Thyroid gland (tissue), 4 donors: ENCODE results near the gene EFCAB6. TPM values are rescaled to one million over a fixed set of nuclear protein-coding genes. Genes with fewer than 3 reads are reported as not detected.
A peak's percentile ranks its signal among the peaks of the same experiment; 100 is the strongest.

ENCODE experiments used
- DNase-seq, 2 donors: peaks; one replicate each; pipeline ENCODE4 v3.0.0-alpha.2; 2019
- H3K27ac ChIP-seq, 3 donors: fragments of 200-600 bp; sonication (generic); 1 replicate in 2 of 3; 2 replicates in 1 of 3; pipeline ENCODE4 v1.5.1; 2016 to 2019; ENCODE audit warnings: mild to moderate bottlenecking in 1 of 3, moderate library complexity in 1 of 3
- H3K27me3 ChIP-seq: fragments of 200-600 bp; sonication (generic); one replicate; pipeline ENCODE4 v1.5.1; 2019
- H3K36me3 ChIP-seq, 2 donors: fragments of 200-600 bp; sonication (generic); one replicate each; pipeline ENCODE4 v1.5.1; 2016 to 2019
- H3K4me1 ChIP-seq, 2 donors: fragments of 200-600 bp; sonication (generic); one replicate each; pipeline ENCODE4 v1.5.1; 2017 to 2019
- H3K4me3 ChIP-seq, 3 donors: fragments of 200-600 bp; sonication (generic); replicated peaks in 1 of 3; 1 replicate in 2 of 3; 2 replicates in 1 of 3; pipeline ENCODE4 v1.5.1; 2016; ENCODE audit warnings: mild to moderate bottlenecking in 1 of 3
- H3K9me3 ChIP-seq: fragments of 200-600 bp; sonication (generic); one replicate; pipeline ENCODE4 v1.5.1; 2017
- CTCF ChIP-seq, 6 experiments: fragments of 200-600 bp in 3 of 6; fragments of 450-650 bp in 3 of 6; sonication (generic) in 3 of 6; IDR thresholded peaks; one replicate each; pipeline ENCODE4 v1.5.1; 2016 to 2019; ENCODE audit warnings: antibody characterized with exemption in 6 of 6, mild to moderate bottlenecking in 2 of 6, inconsistent platforms in 1 of 6, moderate library complexity in 1 of 6
- POLR2A ChIP-seq, 2 donors: fragments of 450-650 bp; IDR thresholded peaks; one replicate each; pipeline ENCODE4 v1.6.1; 2017; ENCODE audit warnings: antibody characterized with exemption in 2 of 2, mild to moderate bottlenecking in 2 of 2, moderate library complexity in 1 of 2
- WGBS, 2 donors: methylation state at CpG; one replicate each; pipeline ENCODE4 v1.1.5; 2017; 5-methylcytosine and 5-hydroxymethylcytosine counted together
- intact Hi-C: fragments of 100-400 bp; cut with DNase I; formaldehyde crosslinking; loops from one replicate; pipeline ENCODE4 v1.15.1; 2023
- total RNA-seq, 4 donors: library from RNA; depleted of rRNA; stranded (reverse); fragments of >200 nt; gene quantifications; one replicate each; pipeline ENCODE4 v1.2.3, GENCODE V29; 2016

The EFCAB6 gene
- 10 to 100 TPM; 10.9 to 26.1 (median 14.1) TPM for total RNA-seq

- peak; percentile 94 to 95 for DNase-seq
- Histone ChIP-seq H3K36me3 (no peaks in the 10 kb centered on the region), H3K27me3 (no peaks in the 10 kb centered on the region), H3K27ac (peak within 1 kb of the TSS in 2 of 3 donors; percentile 51 to 66), H3K4me1 (peaks cover 7 to 12% of the 10 kb centered on the region in 2 donors), H3K9me3 (no peaks in the 10 kb centered on the region), H3K4me3 (peak within 1 kb of the TSS; percentile 59 to 97 (median 75))
- WGBS, 2 donors = 0 to 1% methylated on average over 2 to 30 of the region's 55 CpGs
- TF ChIP-seq POLR2A (IDR thresholded peaks at IDR 0.05) (peak; percentile 36 to 60), CTCF (IDR thresholded peaks at IDR 0.05) (no peak)
- intact Hi-C loops = no loop called here
These were observed at the start of gene EFCAB6 for GRCh38 chr22:43812149-43812842. Gene EFCAB6, minus strand, starts transcription at chr22:43812305. Its CDS starts 29,987 bp downstream, at chr22:43782318.

- Histone ChIP-seq H3K9me3 (no peaks in the 10 kb centered on the region), H3K27ac (no peak overlapping the region), H3K27me3 (peaks cover 3% of the 10 kb centered on the region), H3K4me1 (no peaks in the 10 kb centered on the region), H3K36me3 (no peaks in the 10 kb centered on the region), H3K4me3 (no peak overlapping the region)
- DNase-seq = no peak
- WGBS, 2 donors = 34 to 52% methylated on average over 8 to 9 of the region's 9 CpGs
- TF ChIP-seq CTCF (IDR thresholded peaks at IDR 0.05) (no peak), POLR2A (IDR thresholded peaks at IDR 0.05) (no peak)
- intact Hi-C loops = no loop called here
These were observed 49.4 kb upstream of the EFCAB6 start for GRCh38 chr22:43861529-43861928.

- TF ChIP-seq POLR2A (IDR thresholded peaks at IDR 0.05) (no peak), CTCF (IDR thresholded peaks at IDR 0.05) (no peak)
- H3K4me3 ChIP-seq = no peak overlapping the region
- intact Hi-C loops = no loop called here
- WGBS, 2 donors = 81 to 87% methylated on average over 12 of the region's 12 CpGs
- no peaks in the 10 kb centered on the region for H3K36me3 ChIP-seq
- H3K9me3 ChIP-seq = no peaks in the 10 kb centered on the region
- no peak overlapping the region for H3K27ac ChIP-seq
- H3K27me3 ChIP-seq = peaks cover 3% of the 10 kb centered on the region
- DNase-seq = no peak
- H3K4me1 ChIP-seq = no peaks in the 10 kb centered on the region
These were observed 48.7 kb upstream of the EFCAB6 start for GRCh38 chr22:43860831-43861230.

GRCh38 chr22:43860126-43860525 is 48.0 kb upstream of the EFCAB6 start:
- H3K36me3 ChIP-seq = no peaks in the 10 kb centered on the region
- no peak for DNase-seq
- H3K27me3 ChIP-seq = peaks cover 3% of the 10 kb centered on the region
- TF ChIP-seq POLR2A (IDR thresholded peaks at IDR 0.05) = no peak
- no peak for TF ChIP-seq CTCF (IDR thresholded peaks at IDR 0.05)
- H3K9me3 ChIP-seq = no peaks in the 10 kb centered on the region
- H3K27ac ChIP-seq = no peak overlapping the region
- H3K4me3 ChIP-seq = no peak overlapping the region
- H3K4me1 ChIP-seq = no peaks in the 10 kb centered on the region
- WGBS, 2 donors = 86 to 90% methylated on average over 10 to 11 of the region's 11 CpGs
- intact Hi-C loops = no loop called here

- Histone ChIP-seq H3K9me3 (no peaks in the 10 kb centered on the region), H3K27me3 (peaks cover 3% of the 10 kb centered on the region), H3K27ac (no peak overlapping the region), H3K4me1 (no peaks in the 10 kb centered on the region), H3K4me3 (no peak overlapping the region), H3K36me3 (no peaks in the 10 kb centered on the region)
- WGBS, 2 donors = 82 to 90% methylated on average over 14 of the region's 14 CpGs
- intact Hi-C loops = no loop called here
- no peak for TF ChIP-seq CTCF (IDR thresholded peaks at IDR 0.05)
- no peak for TF ChIP-seq POLR2A (IDR thresholded peaks at IDR 0.05)
- DNase-seq = no peak
These were observed 47.5 kb upstream of the EFCAB6 start for GRCh38 chr22:43859621-43860020.
